Fibroblast of villous mesenchyme (primary cell): ENCODE results near the gene PAN3. TPM values are rescaled to one million over a fixed set of nuclear protein-coding genes. Genes with fewer than 3 reads are reported as not detected.

Experiments used
- DNase-seq: peaks from one replicate; pipeline ENCODE4 v3.0.0-alpha.2; 2010; ENCODE audit warnings: low read depth
- H3K4me3 ChIP-seq: 2 replicates; pipeline ENCODE4 v1.5.1; 2011; ENCODE audit warnings: low read depth, mild to moderate bottlenecking, low read length
- CTCF ChIP-seq: IDR thresholded peaks from 2 replicates; pipeline ENCODE4 v1.5.1; 2012; ENCODE audit warnings: low read depth, mild to moderate bottlenecking, low read length; ENCODE audit not compliant: insufficient read depth
- total RNA-seq: library from RNA; depleted of rRNA; stranded (reverse); fragments of >200 nt; gene quantifications from 2 replicates; pipeline ENCODE4 v1.2.3, GENCODE V29; 2012

The PAN3 gene
- total RNA-seq, 1 donor = 19.9 TPM

DNA sequence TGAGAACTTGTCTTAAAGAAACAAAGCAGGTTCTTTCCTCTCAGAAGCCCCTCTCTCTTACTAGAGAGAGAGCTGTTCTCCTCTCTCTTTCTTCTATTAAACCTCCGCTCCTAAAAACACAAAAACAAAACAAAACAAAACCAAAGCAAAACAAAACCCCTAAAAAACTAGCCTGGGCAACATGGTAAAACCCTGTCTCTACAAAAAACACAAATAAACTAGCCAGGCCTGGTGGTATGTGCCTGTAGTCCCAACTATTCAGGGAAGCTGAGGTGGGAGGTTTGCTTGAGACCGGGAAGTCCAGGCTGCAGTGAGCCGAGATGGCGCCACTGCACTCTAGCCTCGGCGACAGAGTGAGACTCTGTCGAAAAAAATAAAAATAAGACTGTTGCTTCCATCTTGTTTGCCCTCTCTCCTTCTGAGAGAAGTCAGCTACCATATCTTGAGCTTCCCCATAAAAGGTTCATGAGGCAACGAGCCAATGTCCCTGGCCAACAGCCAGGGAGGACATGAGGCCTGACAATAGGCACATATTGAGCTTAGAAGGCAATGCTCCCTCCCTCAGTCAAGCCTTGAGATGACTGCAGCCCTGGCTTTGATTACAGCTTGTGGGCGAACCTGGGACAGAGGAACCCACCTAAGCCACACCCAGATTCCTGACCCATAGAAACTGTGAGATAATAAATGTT is 20.5 kb upstream of the PAN3 start:
- DNase-seq = peak; percentile 22
- TF ChIP-seq CTCF = no peak
- no peak overlapping the region for H3K4me3 ChIP-seq

DNA sequence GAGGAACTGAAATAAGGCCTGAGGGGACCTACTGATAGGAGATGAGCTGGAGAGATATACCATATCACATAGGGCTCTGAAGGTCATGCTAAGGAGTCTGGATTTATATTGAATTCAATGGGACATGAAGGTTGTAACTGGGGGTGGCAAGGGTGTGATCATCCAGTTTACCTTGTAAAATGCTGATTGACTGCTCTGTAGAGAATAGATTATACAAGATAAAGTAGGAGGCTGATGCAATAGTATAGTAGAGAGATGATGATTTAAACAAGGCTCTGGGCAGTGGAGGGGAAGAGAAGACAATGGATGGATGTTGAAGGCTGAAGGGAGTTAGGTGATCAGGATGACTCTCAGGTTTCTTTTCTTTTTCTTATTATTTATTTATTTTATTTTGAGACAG is 18.0 kb upstream of the PAN3 start:
- TF ChIP-seq CTCF = no peak
- no peak overlapping the region for H3K4me3 ChIP-seq
- no peak for DNase-seq

DNA sequence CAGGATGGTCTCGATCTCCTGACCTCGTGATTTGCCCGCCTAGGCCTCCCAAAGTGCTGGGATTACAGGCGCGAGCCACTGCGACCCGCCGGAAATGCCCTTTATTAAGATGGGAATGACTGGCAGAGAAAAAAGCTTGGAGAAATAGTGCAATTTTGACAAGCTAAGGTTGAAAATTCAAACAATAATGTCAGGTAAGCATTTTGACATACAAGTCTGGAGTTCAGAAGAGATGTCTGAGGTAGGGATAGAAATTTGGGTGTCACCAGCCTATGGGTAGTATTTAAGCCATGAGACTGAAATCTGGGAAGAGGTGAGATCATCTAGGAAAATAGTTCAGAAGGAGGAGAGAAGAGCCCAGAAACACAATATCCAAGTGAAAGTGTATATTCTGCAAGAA is 17.1 kb upstream of the PAN3 start:
- TF ChIP-seq CTCF = no peak
- H3K4me3 ChIP-seq = no peak overlapping the region
- DNase-seq = no peak

DNA sequence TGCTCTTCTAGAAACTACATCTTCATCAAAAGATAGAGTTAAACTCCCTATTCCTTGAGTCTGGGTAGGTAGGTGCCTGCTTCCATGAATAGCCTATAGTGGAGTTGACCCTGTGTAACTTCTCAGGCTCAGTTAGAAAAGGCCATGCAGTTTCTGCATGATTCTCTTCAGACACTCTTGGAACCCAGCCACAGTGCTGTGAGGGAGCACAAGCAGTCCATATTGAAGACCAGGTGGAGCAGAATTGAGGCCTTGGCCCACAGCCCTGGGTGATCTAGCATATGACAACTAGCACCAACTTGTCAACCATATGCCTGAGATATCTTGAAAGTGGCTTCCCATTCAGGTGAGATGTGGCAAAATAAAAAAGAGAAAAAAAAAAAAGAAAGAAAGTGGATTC is 10.3 kb upstream of the PAN3 start:
- no peak overlapping the region for H3K4me3 ChIP-seq
- TF ChIP-seq CTCF = no peak
- DNase-seq = no peak

GRCh38 chr13:28128926-28129325 is 9.4 kb upstream of the PAN3 start:
- no peak for DNase-seq
- H3K4me3 ChIP-seq = no peak overlapping the region
- TF ChIP-seq CTCF = no peak

- TF ChIP-seq CTCF = no peak
- DNase-seq = peak; percentile 16
- H3K4me3 ChIP-seq = no peak overlapping the region
These were observed 8.2 kb upstream of the PAN3 start for GRCh38 chr13:28129911-28130693.
